GM13977 (cell line): Measurements from ENCODE around the gene LGALS9.
"Not testable (repeated sequence)": the region's sequence is repeated elsewhere in the genome, so short reads cannot be mapped to it uniquely, and the experiment has no call there.

Experiments used
- DNase-seq: peaks from one replicate; pipeline ENCODE4 v3.0.0; 2012; ENCODE audit warnings: low spot score
- in situ Hi-C: fragments of 300-500 bp; cut with MboI; formaldehyde crosslinking; loops from one replicate; pipeline ENCODE4 v1.12.0; 2022; ENCODE audit warnings: low sequenced_read_pairs, low pct_unique_long_range_greater_than_20kb, mixed read lengths, inconsistent platforms; ENCODE audit not compliant: unreplicated experiment
- TF ChIP-seq, protein P1 (sequence below): IDR thresholded peaks from 2 replicates; pipeline ENCODE4 v1.5.1; 2012; ENCODE audit warnings: mild to moderate bottlenecking, control low read depth; ENCODE audit not compliant: insufficient read depth; ENCODE audit errors: extremely low read depth, missing control alignments

The LGALS9 gene

DNA sequence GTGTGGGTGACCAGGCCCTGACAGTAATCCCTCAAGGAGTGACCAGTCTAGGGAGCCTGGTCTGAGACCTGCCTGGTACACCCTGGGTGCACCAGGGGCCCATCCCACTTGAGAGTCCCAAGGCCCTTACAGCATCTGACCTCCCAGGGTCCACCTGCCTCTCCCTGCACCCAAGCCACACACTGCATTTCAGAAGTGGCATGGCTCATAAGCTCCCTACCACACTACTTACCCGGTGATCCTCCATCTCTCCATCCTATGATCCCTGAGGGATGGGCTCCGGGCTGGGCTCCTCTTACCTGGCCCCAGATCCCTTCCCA lies 40.6 kb downstream of the LGALS9 start:
- in situ Hi-C loops: no loop called here
- no peak for DNase-seq
- TF ChIP-seq, protein P1, sequence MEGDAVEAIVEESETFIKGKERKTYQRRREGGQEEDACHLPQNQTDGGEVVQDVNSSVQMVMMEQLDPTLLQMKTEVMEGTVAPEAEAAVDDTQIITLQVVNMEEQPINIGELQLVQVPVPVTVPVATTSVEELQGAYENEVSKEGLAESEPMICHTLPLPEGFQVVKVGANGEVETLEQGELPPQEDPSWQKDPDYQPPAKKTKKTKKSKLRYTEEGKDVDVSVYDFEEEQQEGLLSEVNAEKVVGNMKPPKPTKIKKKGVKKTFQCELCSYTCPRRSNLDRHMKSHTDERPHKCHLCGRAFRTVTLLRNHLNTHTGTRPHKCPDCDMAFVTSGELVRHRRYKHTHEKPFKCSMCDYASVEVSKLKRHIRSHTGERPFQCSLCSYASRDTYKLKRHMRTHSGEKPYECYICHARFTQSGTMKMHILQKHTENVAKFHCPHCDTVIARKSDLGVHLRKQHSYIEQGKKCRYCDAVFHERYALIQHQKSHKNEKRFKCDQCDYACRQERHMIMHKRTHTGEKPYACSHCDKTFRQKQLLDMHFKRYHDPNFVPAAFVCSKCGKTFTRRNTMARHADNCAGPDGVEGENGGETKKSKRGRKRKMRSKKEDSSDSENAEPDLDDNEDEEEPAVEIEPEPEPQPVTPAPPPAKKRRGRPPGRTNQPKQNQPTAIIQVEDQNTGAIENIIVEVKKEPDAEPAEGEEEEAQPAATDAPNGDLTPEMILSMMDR: no peak

DNA sequence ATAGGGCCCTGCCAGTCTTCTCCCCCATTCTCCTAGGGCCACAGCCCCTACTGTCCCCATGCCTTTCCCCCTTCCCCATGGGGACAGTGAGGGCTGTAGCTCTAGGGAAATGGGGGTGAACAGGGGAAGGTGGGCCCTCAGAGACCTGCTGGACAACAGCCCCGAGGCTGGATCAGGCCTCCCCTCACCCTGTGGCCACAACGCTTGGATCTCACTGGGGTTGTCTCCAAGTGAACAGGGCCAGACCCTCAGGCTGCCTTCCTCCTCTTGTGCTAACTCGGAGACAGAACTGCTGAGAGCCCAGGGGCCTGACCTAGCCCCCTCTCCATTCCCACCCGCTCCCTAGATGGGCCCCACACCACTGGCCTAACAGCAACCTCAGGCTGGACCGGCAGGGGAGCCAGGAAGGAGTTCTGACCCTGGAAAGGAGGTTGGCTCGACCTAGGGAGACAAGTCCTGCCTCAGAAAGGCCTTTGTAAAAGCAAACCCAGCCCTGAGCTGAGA lies 41.0 kb downstream of the LGALS9 start:
- in situ Hi-C loops, DNase-seq: not testable (repeated sequence)

DNA sequence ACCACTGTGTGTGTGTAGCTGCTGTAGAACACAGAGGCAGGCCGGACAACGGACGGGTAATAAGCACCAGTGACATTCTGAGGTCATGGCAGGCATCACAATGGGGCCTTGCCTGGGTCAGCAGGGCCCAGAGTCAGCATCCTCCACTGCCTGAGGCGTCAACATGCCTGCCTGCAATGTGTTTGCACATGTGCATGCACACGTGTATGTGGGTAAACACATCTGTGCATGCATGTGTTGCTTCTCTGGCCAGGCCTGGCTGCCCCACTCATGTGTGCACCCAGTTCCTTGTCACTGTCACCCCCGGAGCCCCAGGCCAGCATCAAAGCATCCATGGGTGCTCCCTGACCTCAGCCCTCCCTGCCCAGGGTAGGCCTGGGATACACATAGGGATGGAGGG lies 43.3 kb downstream of the LGALS9 start:
- TF ChIP-seq, protein P1: no peak
- in situ Hi-C loops: no loop called here
- no peak for DNase-seq

DNA sequence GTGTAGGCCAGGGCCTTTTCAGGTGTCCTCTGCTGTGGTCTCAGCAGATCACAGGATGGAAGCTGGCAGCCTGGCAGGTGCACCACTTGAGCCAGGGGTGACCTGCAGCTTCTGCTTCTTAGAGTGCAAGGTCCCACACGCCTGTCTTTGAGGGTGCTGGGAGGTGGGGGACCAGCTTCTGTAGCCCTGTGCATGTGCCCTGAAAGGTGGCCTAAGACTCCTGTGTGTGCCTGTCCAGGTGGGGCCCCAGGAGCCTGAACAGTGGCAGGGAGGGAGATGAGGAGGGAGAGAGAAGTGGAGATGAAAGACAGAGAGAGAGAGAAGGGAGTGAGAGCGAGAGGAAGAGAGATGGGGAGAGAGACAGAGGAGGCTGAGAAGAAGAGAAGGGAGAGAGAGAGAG lies 46.2 kb downstream of the LGALS9 start:
- in situ Hi-C loops: no loop called here
- TF ChIP-seq, protein P1: no peak
- DNase-seq: no peak

DNA sequence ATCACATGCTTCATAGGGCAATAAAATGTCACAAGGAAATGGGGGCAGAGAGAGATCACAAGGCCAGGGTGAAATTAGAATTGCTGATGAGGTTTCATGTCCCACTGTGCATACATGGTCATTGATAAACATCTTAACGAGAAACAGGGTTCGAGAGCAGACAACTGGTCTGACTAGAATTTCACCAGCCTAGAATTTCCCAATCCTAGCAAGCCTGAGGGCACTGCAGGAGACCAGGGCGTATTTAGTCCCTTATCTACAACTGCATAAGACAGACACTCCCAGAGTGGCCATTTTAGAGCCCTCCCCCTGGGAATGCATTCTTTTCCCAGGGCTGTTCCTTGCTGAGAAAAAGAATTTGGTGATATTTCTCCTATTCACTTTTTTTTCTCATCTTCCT lies 55.3 kb downstream of the LGALS9 start:
- in situ Hi-C loops, DNase-seq: not testable (repeated sequence)

DNA sequence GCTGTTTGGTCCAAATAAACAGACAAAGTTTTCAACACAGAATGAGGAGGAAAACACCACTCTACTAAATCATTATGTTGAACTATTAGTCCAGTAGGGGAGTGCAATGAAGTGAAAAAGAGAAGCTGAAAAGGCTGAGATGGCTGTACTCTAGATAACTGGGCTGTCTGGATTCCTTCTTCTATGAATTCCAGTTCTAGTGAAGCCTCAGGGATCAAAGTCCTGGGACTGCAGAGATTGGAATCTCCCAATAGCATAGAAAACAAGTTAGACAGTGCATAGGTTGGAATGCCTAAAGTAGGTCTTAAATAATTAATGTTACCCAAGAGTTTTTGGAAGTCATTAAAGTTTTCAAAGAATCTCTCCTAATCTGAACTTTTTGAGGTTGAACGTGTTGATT lies 59.9 kb downstream of the LGALS9 start:
- in situ Hi-C loops: no loop called here
- DNase-seq: no peak
- TF ChIP-seq, protein P1: no peak

DNA sequence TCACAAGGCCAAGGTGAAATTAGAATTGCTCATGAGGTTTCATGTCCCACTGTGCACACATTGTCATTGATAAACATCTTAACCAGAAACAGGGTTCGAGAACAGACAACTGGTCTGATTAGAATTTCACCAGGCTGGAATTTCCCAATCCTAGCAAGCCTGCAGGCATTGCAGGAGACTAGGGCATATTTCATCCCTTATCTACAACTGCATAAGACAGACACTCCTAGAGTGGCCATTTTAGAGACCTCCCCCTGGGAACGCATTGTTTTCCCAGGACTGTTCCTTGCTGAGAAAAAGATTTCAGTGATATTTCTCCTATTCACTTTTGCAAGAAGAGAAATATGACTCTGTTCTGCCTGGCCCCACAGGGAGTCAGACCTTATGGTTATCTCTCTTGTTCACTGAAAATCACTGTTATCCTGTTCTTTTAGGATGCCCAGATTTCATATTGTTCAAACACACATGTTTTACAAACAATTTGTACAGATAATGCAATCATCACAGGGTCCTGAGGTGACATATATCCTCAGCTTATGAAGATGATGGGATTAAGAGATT lies 64.3 kb downstream of the LGALS9 start:
- DNase-seq, in situ Hi-C loops: not testable (repeated sequence)
